Activated CD4-positive, alpha-beta memory T cell treated with anti-CD3 and anti-CD28 coated beads, Interleukin-2, amount 10 ng/mL, durations not matched to agents 7 days and 5 days (primary cell): ENCODE data around the gene RAB40A. TPM values are rescaled to one million over a fixed set of nuclear protein-coding genes. Genes with fewer than 3 reads are reported as not detected.

Experiments used
- CTCF ChIA-PET: fragments of 350-600 bp; sonication (Branson Sonifier 250); formaldehyde crosslinking; loops from one replicate; lab custom pipeline; 2021; ENCODE audit warnings: antibody characterized with exemption, inconsistent platforms; lab: Charles Lee
- POLR2A ChIA-PET: fragments of 350-600 bp; sonication (Branson Sonifier 250); formaldehyde crosslinking; loops from one replicate; lab custom pipeline; 2021; ENCODE audit warnings: antibody characterized with exemption; lab: Charles Lee
- DNase-seq: peaks from one replicate; pipeline ENCODE4 v3.0.0-alpha.2; 2020
- H3K27ac Mint-ChIP-seq: one replicate; pipeline ENCODE4 v1.8.0; 2021; ENCODE audit warnings: mild to moderate bottlenecking, mixed read lengths
- H3K27me3 Mint-ChIP-seq: one replicate; pipeline ENCODE4 v1.8.0; 2021; ENCODE audit warnings: mixed read lengths
- H3K36me3 Mint-ChIP-seq: one replicate; pipeline ENCODE4 v1.8.0; 2021; ENCODE audit warnings: low read depth, mixed read lengths
- H3K4me1 Mint-ChIP-seq: one replicate; pipeline ENCODE4 v1.8.0; 2021; ENCODE audit warnings: mixed read lengths
- H3K4me3 Mint-ChIP-seq: one replicate; pipeline ENCODE4 v1.8.0; 2021; ENCODE audit warnings: mild to moderate bottlenecking, mixed read lengths
- H3K9me3 Mint-ChIP-seq: one replicate; pipeline ENCODE4 v1.8.0; 2021; ENCODE audit warnings: mixed read lengths
- total RNA-seq, 2 experiments: library from RNA; stranded (reverse); gene quantifications; one replicate each; pipeline ENCODE4 v1.2.3, GENCODE V29; 2021

The RAB40A gene
- total RNA-seq, result under 1 TPM in 1 of 2 experiments, not detected in 1; 0.10 TPM

- no peak within 1 kb of the TSS for H3K27ac Mint-ChIP-seq
- no peaks in the 10 kb centered on the region for H3K4me1 Mint-ChIP-seq
- no peaks in the 10 kb centered on the region for H3K27me3 Mint-ChIP-seq
- CTCF ChIA-PET, result no interaction called here
- no peaks in the 10 kb centered on the region for H3K36me3 Mint-ChIP-seq
- no peak for DNase-seq
- no peak within 1 kb of the TSS for H3K4me3 Mint-ChIP-seq
- POLR2A ChIA-PET, result no interaction called here
- H3K9me3 Mint-ChIP-seq, result no peaks in the 10 kb centered on the region
Observed at GRCh38 chrX:103519389-103519788, at the start of gene RAB40A. RAB40A (minus strand) TSS chrX:103519489; CDS start chrX:103500756, 18,733 bp downstream.

GRCh38 chrX:103565752-103566151 lies 46.5 kb upstream of the RAB40A start:
- H3K4me1 Mint-ChIP-seq, result no peaks in the 10 kb centered on the region
- H3K4me3 Mint-ChIP-seq, result no peak overlapping the region
- POLR2A ChIA-PET, result no interaction called here
- H3K36me3 Mint-ChIP-seq, result no peaks in the 10 kb centered on the region
- no peak overlapping the region for H3K27ac Mint-ChIP-seq
- H3K27me3 Mint-ChIP-seq, result peaks cover 2% of the 10 kb centered on the region
- no peak for DNase-seq
- no peaks in the 10 kb centered on the region for H3K9me3 Mint-ChIP-seq
- CTCF ChIA-PET, result no interaction called here

GRCh38 chrX:103565197-103565596 lies 45.9 kb upstream of the RAB40A start:
- CTCF ChIA-PET, result no interaction called here
- peaks cover 4% of the 10 kb centered on the region for H3K27me3 Mint-ChIP-seq
- H3K27ac Mint-ChIP-seq, result no peak overlapping the region
- H3K4me3 Mint-ChIP-seq, result no peak overlapping the region
- H3K4me1 Mint-ChIP-seq, result no peaks in the 10 kb centered on the region
- H3K9me3 Mint-ChIP-seq, result no peaks in the 10 kb centered on the region
- POLR2A ChIA-PET, result no interaction called here
- no peak for DNase-seq
- no peaks in the 10 kb centered on the region for H3K36me3 Mint-ChIP-seq

GRCh38 chrX:103562801-103563200 lies 43.5 kb upstream of the RAB40A start:
- Mint-ChIP-seq H3K4me1 (no peaks in the 10 kb centered on the region), H3K27me3 (peaks cover 5% of the 10 kb centered on the region), H3K36me3 (no peaks in the 10 kb centered on the region), H3K4me3 (no peak overlapping the region), H3K9me3 (no peaks in the 10 kb centered on the region), H3K27ac (no peak overlapping the region)
- POLR2A ChIA-PET, result no interaction called here
- no peak for DNase-seq
- CTCF ChIA-PET, result no interaction called here

GRCh38 chrX:103560256-103560655 lies 41.0 kb upstream of the RAB40A start:
- no peak for DNase-seq
- Mint-ChIP-seq H3K27me3 (peaks cover 5% of the 10 kb centered on the region), H3K36me3 (no peaks in the 10 kb centered on the region), H3K4me1 (no peaks in the 10 kb centered on the region), H3K9me3 (no peaks in the 10 kb centered on the region), H3K4me3 (no peak overlapping the region), H3K27ac (no peak overlapping the region)
- CTCF ChIA-PET, result no interaction called here
- POLR2A ChIA-PET, result no interaction called here

- H3K4me1 Mint-ChIP-seq, result peaks cover 4% of the 10 kb centered on the region
- no peak overlapping the region for H3K4me3 Mint-ChIP-seq
- H3K36me3 Mint-ChIP-seq, result no peaks in the 10 kb centered on the region
- H3K9me3 Mint-ChIP-seq, result no peaks in the 10 kb centered on the region
- peaks cover 2% of the 10 kb centered on the region for H3K27me3 Mint-ChIP-seq
- ChIA-PET POLR2A (no interaction called here), CTCF (no interaction called here)
- DNase-seq, result no peak
- H3K27ac Mint-ChIP-seq, result no peak overlapping the region
Observed at GRCh38 chrX:103556963-103557612, 37.8 kb upstream of the RAB40A start.

- Mint-ChIP-seq H3K27ac (peak overlapping the region; percentile 48), H3K4me1 (peaks cover 4% of the 10 kb centered on the region), H3K4me3 (peak overlapping the region; percentile 85), H3K36me3 (no peaks in the 10 kb centered on the region), H3K9me3 (no peaks in the 10 kb centered on the region), H3K27me3 (no peaks in the 10 kb centered on the region)
- ChIA-PET POLR2A (interaction anchor here (0.7 kb wide), 1 partner anchor 18 kb away, joined by 3 read pairs; no protein-coding TSS in a partner anchor), CTCF (no interaction called here)
- peak; percentile 70 for DNase-seq
Observed at GRCh38 chrX:103554687-103555424, 35.6 kb upstream of the RAB40A start.

GRCh38 chrX:103552236-103552635 lies 32.9 kb upstream of the RAB40A start:
- H3K4me3 Mint-ChIP-seq, result no peak overlapping the region
- no peak overlapping the region for H3K27ac Mint-ChIP-seq
- no peak for DNase-seq
- ChIA-PET CTCF (no interaction called here), POLR2A (no interaction called here)
- H3K9me3 Mint-ChIP-seq, result no peaks in the 10 kb centered on the region
- H3K36me3 Mint-ChIP-seq, result no peaks in the 10 kb centered on the region
- peaks cover 4% of the 10 kb centered on the region for H3K4me1 Mint-ChIP-seq
- H3K27me3 Mint-ChIP-seq, result no peaks in the 10 kb centered on the region

- Mint-ChIP-seq H3K27ac (no peak overlapping the region), H3K27me3 (no peaks in the 10 kb centered on the region), H3K4me3 (no peak overlapping the region), H3K9me3 (no peaks in the 10 kb centered on the region), H3K4me1 (peaks cover 4% of the 10 kb centered on the region), H3K36me3 (no peaks in the 10 kb centered on the region)
- POLR2A ChIA-PET, result no interaction called here
- no peak for DNase-seq
- CTCF ChIA-PET, result interaction anchor here (1.4 kb wide), 1 partner anchor 17 kb away, joined by 3 read pairs; no protein-coding TSS in a partner anchor
Observed at GRCh38 chrX:103550415-103551051, 31.2 kb upstream of the RAB40A start.

GRCh38 chrX:103549916-103550315 lies 30.6 kb upstream of the RAB40A start:
- Mint-ChIP-seq H3K27ac (no peak overlapping the region), H3K4me3 (no peak overlapping the region), H3K9me3 (no peaks in the 10 kb centered on the region), H3K36me3 (no peaks in the 10 kb centered on the region), H3K4me1 (peaks cover 4% of the 10 kb centered on the region), H3K27me3 (no peaks in the 10 kb centered on the region)
- DNase-seq, result no peak
- ChIA-PET POLR2A (no interaction called here), CTCF (interaction anchor here (1.4 kb wide), 1 partner anchor 17 kb away, joined by 3 read pairs; no protein-coding TSS in a partner anchor)

- H3K4me3 Mint-ChIP-seq, result no peak overlapping the region
- no peaks in the 10 kb centered on the region for H3K36me3 Mint-ChIP-seq
- no peaks in the 10 kb centered on the region for H3K27me3 Mint-ChIP-seq
- no peaks in the 10 kb centered on the region for H3K4me1 Mint-ChIP-seq
- H3K27ac Mint-ChIP-seq, result no peak overlapping the region
- ChIA-PET POLR2A (no interaction called here), CTCF (no interaction called here)
- DNase-seq, result no peak
- H3K9me3 Mint-ChIP-seq, result no peaks in the 10 kb centered on the region
Observed at GRCh38 chrX:103540145-103540544, 20.9 kb upstream of the RAB40A start.

GRCh38 chrX:103539695-103540094 lies 20.4 kb upstream of the RAB40A start:
- Mint-ChIP-seq H3K27me3 (no peaks in the 10 kb centered on the region), H3K4me1 (no peaks in the 10 kb centered on the region), H3K27ac (no peak overlapping the region), H3K4me3 (no peak overlapping the region), H3K9me3 (no peaks in the 10 kb centered on the region), H3K36me3 (no peaks in the 10 kb centered on the region)
- CTCF ChIA-PET, result no interaction called here
- no peak for DNase-seq
- POLR2A ChIA-PET, result no interaction called here

GRCh38 chrX:103538728-103539127 lies 19.4 kb upstream of the RAB40A start:
- H3K36me3 Mint-ChIP-seq, result no peaks in the 10 kb centered on the region
- no peak overlapping the region for H3K4me3 Mint-ChIP-seq
- DNase-seq, result no peak
- H3K27ac Mint-ChIP-seq, result no peak overlapping the region
- CTCF ChIA-PET, result no interaction called here
- no peaks in the 10 kb centered on the region for H3K27me3 Mint-ChIP-seq
- no peaks in the 10 kb centered on the region for H3K9me3 Mint-ChIP-seq
- POLR2A ChIA-PET, result no interaction called here
- H3K4me1 Mint-ChIP-seq, result peaks cover under 1% of the 10 kb centered on the region
